Measurements from ENCODE around the gene SEMA3E. TPM values are rescaled to one million over a fixed set of nuclear protein-coding genes. Genes with fewer than 3 reads are reported as not detected.
"Not testable (repeated sequence)": the region's sequence is repeated elsewhere in the genome, so short reads cannot be mapped to it uniquely, and the experiment has no call there.

The SEMA3E gene
- total RNA-seq, 2 experiments from 2014 or later, result not detected

GRCh38 chr7:83451501-83452045, 197.4 kb downstream of the SEMA3E start:
- Mint-ChIP-seq H3K4me1 (ENCODE audit: low read depth) (no peaks in the 10 kb centered on the region), H3K36me3 (ENCODE audit: low read depth) (no peaks in the 10 kb centered on the region), H3K4me3 (no peak overlapping the region), H3K27me3 (ENCODE audit: low read depth) (no peaks in the 10 kb centered on the region), H3K9me3 (peaks cover 1% of the 10 kb centered on the region), H3K27ac (no peak overlapping the region)
- intact Hi-C loops (cut with micrococcal nuclease), result no loop called here
- CTCF ChIA-PET, result no interaction called here
- DNase-seq, result no peak

- intact Hi-C loops (cut with micrococcal nuclease), result no loop called here
- H3K4me3 Mint-ChIP-seq, result no peak overlapping the region
Measured at GRCh38 chr7:83449781-83450180, 199.2 kb downstream of the SEMA3E start.

GRCh38 chr7:83447681-83448080, 201.3 kb downstream of the SEMA3E start:
- no peak for DNase-seq
- Mint-ChIP-seq H3K4me3 (no peak overlapping the region), H3K27ac (no peak overlapping the region), H3K4me1 (ENCODE audit: low read depth) (no peaks in the 10 kb centered on the region), H3K9me3 (peaks cover 1% of the 10 kb centered on the region), H3K27me3 (ENCODE audit: low read depth) (no peaks in the 10 kb centered on the region), H3K36me3 (ENCODE audit: low read depth) (no peaks in the 10 kb centered on the region)
- CTCF ChIA-PET, result no interaction called here
- intact Hi-C loops (cut with micrococcal nuclease), result no loop called here

More at GRCh38 chr7:83449781-83450180, 199.2 kb downstream of the SEMA3E start:
- CTCF ChIA-PET, result no interaction called here
- H3K27me3 Mint-ChIP-seq (ENCODE audit: low read depth), result no peaks in the 10 kb centered on the region
- no peak for DNase-seq
- H3K9me3 Mint-ChIP-seq, result peaks cover 1% of the 10 kb centered on the region
- no peak overlapping the region for H3K27ac Mint-ChIP-seq
- H3K4me1 Mint-ChIP-seq (ENCODE audit: low read depth), result no peaks in the 10 kb centered on the region
- H3K36me3 Mint-ChIP-seq (ENCODE audit: low read depth), result no peaks in the 10 kb centered on the region

GRCh38 chr7:83446102-83446669, 202.8 kb downstream of the SEMA3E start:
- no peak overlapping the region for H3K4me3 Mint-ChIP-seq
- no peaks in the 10 kb centered on the region for H3K27me3 Mint-ChIP-seq (ENCODE audit: low read depth)
- H3K4me1 Mint-ChIP-seq (ENCODE audit: low read depth), result no peaks in the 10 kb centered on the region
- H3K9me3 Mint-ChIP-seq, result peaks cover 1% of the 10 kb centered on the region
- CTCF ChIA-PET, result no interaction called here
- no peak for DNase-seq
- intact Hi-C loops (cut with micrococcal nuclease), result no loop called here
- H3K36me3 Mint-ChIP-seq (ENCODE audit: low read depth), result no peaks in the 10 kb centered on the region
- no peak overlapping the region for H3K27ac Mint-ChIP-seq

- Mint-ChIP-seq H3K4me3 (no peak overlapping the region), H3K4me1 (ENCODE audit: low read depth) (no peaks in the 10 kb centered on the region), H3K27me3 (ENCODE audit: low read depth) (no peaks in the 10 kb centered on the region), H3K9me3 (no peaks in the 10 kb centered on the region), H3K36me3 (ENCODE audit: low read depth) (no peaks in the 10 kb centered on the region), H3K27ac (no peak overlapping the region)
- intact Hi-C loops (cut with micrococcal nuclease), result no loop called here
- CTCF ChIA-PET, result no interaction called here
- DNase-seq, result no peak
Measured at GRCh38 chr7:83442911-83443310, 206.0 kb downstream of the SEMA3E start.

GRCh38 chr7:83439026-83439425, 209.9 kb downstream of the SEMA3E start:
- Mint-ChIP-seq H3K4me1 (ENCODE audit: low read depth) (no peaks in the 10 kb centered on the region), H3K9me3 (no peaks in the 10 kb centered on the region), H3K27ac (no peak overlapping the region), H3K36me3 (ENCODE audit: low read depth) (no peaks in the 10 kb centered on the region), H3K4me3 (no peak overlapping the region), H3K27me3 (ENCODE audit: low read depth) (no peaks in the 10 kb centered on the region)
- DNase-seq, result no peak
- intact Hi-C loops (cut with micrococcal nuclease), result no loop called here
- CTCF ChIA-PET, result interaction anchor here (0.5 to 1.4 kb wide), 2 partner anchors 8 to 24 kb away, joined by 3 to 4 read pairs; no protein-coding TSS in a partner anchor

- H3K4me3 Mint-ChIP-seq; H3K27me3 Mint-ChIP-seq (ENCODE audit: low read depth); H3K36me3 Mint-ChIP-seq (ENCODE audit: low read depth); CTCF ChIA-PET; H3K4me1 Mint-ChIP-seq (ENCODE audit: low read depth); H3K27ac Mint-ChIP-seq; intact Hi-C loops (cut with micrococcal nuclease); H3K9me3 Mint-ChIP-seq; DNase-seq: not testable (repeated sequence)
Measured at GRCh38 chr7:83430289-83430688, 218.7 kb downstream of the SEMA3E start.

- no peak overlapping the region for H3K4me3 Mint-ChIP-seq
- CTCF ChIA-PET, result no interaction called here
- DNase-seq, result no peak
- no peaks in the 10 kb centered on the region for H3K4me1 Mint-ChIP-seq (ENCODE audit: low read depth)
- intact Hi-C loops (cut with micrococcal nuclease), result no loop called here
- H3K9me3 Mint-ChIP-seq, result peaks cover 4% of the 10 kb centered on the region
- H3K27ac Mint-ChIP-seq, result no peak overlapping the region
- H3K36me3 Mint-ChIP-seq (ENCODE audit: low read depth), result no peaks in the 10 kb centered on the region
- H3K27me3 Mint-ChIP-seq (ENCODE audit: low read depth), result no peaks in the 10 kb centered on the region
Measured at GRCh38 chr7:83429493-83429892, 219.4 kb downstream of the SEMA3E start.

- intact Hi-C loops (cut with micrococcal nuclease), result no loop called here
- no peak overlapping the region for H3K4me3 Mint-ChIP-seq
- H3K4me1 Mint-ChIP-seq (ENCODE audit: low read depth), result no peaks in the 10 kb centered on the region
- H3K36me3 Mint-ChIP-seq (ENCODE audit: low read depth), result no peaks in the 10 kb centered on the region
- CTCF ChIA-PET, result no interaction called here
- no peak for DNase-seq
- H3K9me3 Mint-ChIP-seq, result peaks cover 4% of the 10 kb centered on the region
- no peak overlapping the region for H3K27ac Mint-ChIP-seq
- H3K27me3 Mint-ChIP-seq (ENCODE audit: low read depth), result no peaks in the 10 kb centered on the region
Measured at GRCh38 chr7:83427884-83428283, 221.1 kb downstream of the SEMA3E start.

GRCh38 chr7:83426325-83426724, 222.6 kb downstream of the SEMA3E start:
- Mint-ChIP-seq H3K9me3 (peaks cover 4% of the 10 kb centered on the region), H3K27me3 (ENCODE audit: low read depth) (no peaks in the 10 kb centered on the region), H3K4me3 (no peak overlapping the region), H3K4me1 (ENCODE audit: low read depth) (no peaks in the 10 kb centered on the region), H3K36me3 (ENCODE audit: low read depth) (no peaks in the 10 kb centered on the region), H3K27ac (no peak overlapping the region)
- intact Hi-C loops (cut with micrococcal nuclease), result no loop called here
- no peak for DNase-seq
- CTCF ChIA-PET, result no interaction called here

- Mint-ChIP-seq H3K4me1 (ENCODE audit: low read depth) (no peaks in the 10 kb centered on the region), H3K27me3 (ENCODE audit: low read depth) (no peaks in the 10 kb centered on the region), H3K36me3 (ENCODE audit: low read depth) (no peaks in the 10 kb centered on the region), H3K27ac (no peak overlapping the region), H3K4me3 (no peak overlapping the region), H3K9me3 (no peaks in the 10 kb centered on the region)
- CTCF ChIA-PET, result no interaction called here
- intact Hi-C loops (cut with micrococcal nuclease), result no loop called here
- DNase-seq, result no peak
Measured at GRCh38 chr7:83419013-83419412, 229.9 kb downstream of the SEMA3E start.

- no peaks in the 10 kb centered on the region for H3K27me3 Mint-ChIP-seq (ENCODE audit: low read depth)
- DNase-seq, result no peak
- intact Hi-C loops (cut with micrococcal nuclease), result no loop called here
- CTCF ChIA-PET, result interaction anchor here (1.0 kb wide), 1 partner anchor 24 kb away, joined by 4 read pairs; no protein-coding TSS in a partner anchor
- H3K4me1 Mint-ChIP-seq (ENCODE audit: low read depth), result no peaks in the 10 kb centered on the region
- H3K4me3 Mint-ChIP-seq, result no peak overlapping the region
- H3K36me3 Mint-ChIP-seq (ENCODE audit: low read depth), result no peaks in the 10 kb centered on the region
- no peaks in the 10 kb centered on the region for H3K9me3 Mint-ChIP-seq
- no peak overlapping the region for H3K27ac Mint-ChIP-seq
Measured at GRCh38 chr7:83415840-83416239, 233.1 kb downstream of the SEMA3E start.

- intact Hi-C loops (cut with micrococcal nuclease), result loop anchor here (5.0 kb wide), 1 partner anchor 1607 kb away; no protein-coding TSS in a partner anchor
Measured at GRCh38 chr7:83414947-83415346, 234.0 kb downstream of the SEMA3E start.

More at GRCh38 chr7:83414947-83415346, 234.0 kb downstream of the SEMA3E start:
- H3K27ac Mint-ChIP-seq, result no peak overlapping the region
- no peaks in the 10 kb centered on the region for H3K4me1 Mint-ChIP-seq (ENCODE audit: low read depth)
- no peaks in the 10 kb centered on the region for H3K36me3 Mint-ChIP-seq (ENCODE audit: low read depth)
- no peak for DNase-seq
- no peaks in the 10 kb centered on the region for H3K27me3 Mint-ChIP-seq (ENCODE audit: low read depth)
- CTCF ChIA-PET, result interaction anchor here (1.0 kb wide), 1 partner anchor 24 kb away, joined by 4 read pairs; no protein-coding TSS in a partner anchor
- no peaks in the 10 kb centered on the region for H3K9me3 Mint-ChIP-seq
- H3K4me3 Mint-ChIP-seq, result no peak overlapping the region

Data from activated naive CD4-positive, alpha-beta T cell treated with anti-CD3 and anti-CD28 coated beads for 36 hours (primary cell).